Activated CD4-positive, alpha-beta T cell treated with anti-CD3 and anti-CD28 coated beads, Interleukin-2, amount 10 ng/mL, durations not matched to agents 7 days and 5 days (primary cell): ENCODE data around the gene PLEKHA4. TPM values are rescaled to one million over a fixed set of nuclear protein-coding genes. Genes with fewer than 3 reads are reported as not detected.
A peak's percentile ranks its signal among the peaks of the same experiment; 100 is the strongest.
"Not testable (repeated sequence)": the region's sequence is repeated elsewhere in the genome, so short reads cannot be mapped to it uniquely, and the experiment has no call there.

ENCODE experiments used
- CTCF ChIA-PET: fragments of 350-600 bp; sonication (Branson Sonifier 250); formaldehyde crosslinking; loops from one replicate; lab custom pipeline; 2021; ENCODE audit warnings: antibody characterized with exemption; lab: Charles Lee
- POLR2A ChIA-PET: fragments of 350-600 bp; sonication (Branson Sonifier 250); formaldehyde crosslinking; loops from one replicate; lab custom pipeline; 2021; ENCODE audit warnings: antibody characterized with exemption; lab: Charles Lee
- DNase-seq: peaks from one replicate; pipeline ENCODE4 v3.0.0-alpha.2; 2020
- H3K27ac Mint-ChIP-seq: one replicate; pipeline ENCODE4 v1.8.0; 2021; ENCODE audit warnings: mild to moderate bottlenecking, moderate library complexity, mixed read lengths
- H3K27me3 Mint-ChIP-seq: one replicate; pipeline ENCODE4 v1.8.0; 2021; ENCODE audit warnings: mixed read lengths
- H3K36me3 Mint-ChIP-seq: one replicate; pipeline ENCODE4 v1.8.0; 2021; ENCODE audit warnings: low read depth, mixed read lengths
- H3K4me1 Mint-ChIP-seq: one replicate; pipeline ENCODE4 v1.8.0; 2021; ENCODE audit warnings: mixed read lengths
- H3K4me3 Mint-ChIP-seq: one replicate; pipeline ENCODE4 v1.8.0; 2021; ENCODE audit warnings: mild to moderate bottlenecking, moderate library complexity, mixed read lengths
- H3K9me3 Mint-ChIP-seq: one replicate; pipeline ENCODE4 v1.8.0; 2021; ENCODE audit warnings: mixed read lengths
- total RNA-seq, 2 experiments: library from RNA; stranded (reverse); gene quantifications; one replicate each; pipeline ENCODE4 v1.2.3, GENCODE V29; 2021

Gene PLEKHA4
- total RNA-seq, 2 experiments from 2014 or later, result 3.8 to 4.6 TPM

DNA sequence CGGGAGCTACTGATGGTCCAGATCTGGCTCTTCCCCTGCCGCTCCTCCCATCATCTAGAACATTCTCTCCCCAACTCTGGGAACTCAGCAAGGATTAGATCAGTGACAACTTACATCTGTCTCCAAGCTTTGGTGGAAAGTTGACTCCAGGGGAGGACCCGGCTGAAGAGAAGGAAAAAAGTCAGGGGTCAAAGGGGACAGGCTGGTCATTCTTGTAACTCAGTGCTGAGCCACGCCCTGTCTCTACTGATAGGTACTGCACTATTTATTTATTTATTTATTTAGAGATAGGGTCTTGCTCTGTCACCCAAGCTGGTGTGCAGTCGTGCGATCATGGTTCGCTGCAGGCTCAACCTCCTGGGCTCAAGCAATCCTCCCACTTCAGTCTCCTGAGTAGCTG is 14.3 kb downstream of the PLEKHA4 start:
- Mint-ChIP-seq H3K36me3 (no peaks in the 10 kb centered on the region), H3K4me3 (no peak overlapping the region), H3K4me1 (peaks cover 4% of the 10 kb centered on the region), H3K27ac (no peak overlapping the region), H3K27me3 (no peaks in the 10 kb centered on the region), H3K9me3 (no peaks in the 10 kb centered on the region)
- no peak for DNase-seq
- ChIA-PET CTCF (interaction anchor here (0.6 to 3.9 kb wide), 4 partner anchors 8 to 129 kb away, joined by 3 to 14 read pairs (median 3); no protein-coding TSS in a partner anchor), POLR2A (no interaction called here)

- H3K27me3 Mint-ChIP-seq, result no peaks in the 10 kb centered on the region
- H3K4me3 Mint-ChIP-seq, result no peak overlapping the region
- ChIA-PET POLR2A (no interaction called here), CTCF (interaction anchor here (0.6 to 3.9 kb wide), 3 partner anchors 11 to 157 kb away, joined by 3 to 14 read pairs (median 3); no protein-coding TSS in a partner anchor)
- no peaks in the 10 kb centered on the region for H3K4me1 Mint-ChIP-seq
- DNase-seq, result no peak
- H3K9me3 Mint-ChIP-seq, result no peaks in the 10 kb centered on the region
- H3K27ac Mint-ChIP-seq, result no peak overlapping the region
- no peaks in the 10 kb centered on the region for H3K36me3 Mint-ChIP-seq
These were observed 14.9 kb downstream of the PLEKHA4 start for GRCh38 chr19:48853483-48853882.

GRCh38 chr19:48852292-48852691 is 16.1 kb downstream of the PLEKHA4 start:
- POLR2A ChIA-PET, result no interaction called here
- no peaks in the 10 kb centered on the region for H3K36me3 Mint-ChIP-seq
- H3K27me3 Mint-ChIP-seq, result no peaks in the 10 kb centered on the region
- H3K27ac Mint-ChIP-seq, result no peak overlapping the region
- CTCF ChIA-PET, result interaction anchor here (1.1 to 3.9 kb wide), 3 partner anchors 10 to 141 kb away, joined by 3 to 14 read pairs (median 3); partner anchors contain the start of gene RUVBL2
- no peaks in the 10 kb centered on the region for H3K4me1 Mint-ChIP-seq
- no peak for DNase-seq
- no peaks in the 10 kb centered on the region for H3K9me3 Mint-ChIP-seq
- no peak overlapping the region for H3K4me3 Mint-ChIP-seq

- H3K27me3 Mint-ChIP-seq, H3K36me3 Mint-ChIP-seq, POLR2A ChIA-PET, DNase-seq, H3K9me3 Mint-ChIP-seq, H3K4me3 Mint-ChIP-seq, H3K4me1 Mint-ChIP-seq, H3K27ac Mint-ChIP-seq: not testable (repeated sequence)
- CTCF ChIA-PET, result interaction anchor here (7.1 kb wide), 1 partner anchor 59 kb away, joined by 51 read pairs; no protein-coding TSS in a partner anchor
These were observed 21.8 kb downstream of the PLEKHA4 start for GRCh38 chr19:48846659-48847058.

DNA sequence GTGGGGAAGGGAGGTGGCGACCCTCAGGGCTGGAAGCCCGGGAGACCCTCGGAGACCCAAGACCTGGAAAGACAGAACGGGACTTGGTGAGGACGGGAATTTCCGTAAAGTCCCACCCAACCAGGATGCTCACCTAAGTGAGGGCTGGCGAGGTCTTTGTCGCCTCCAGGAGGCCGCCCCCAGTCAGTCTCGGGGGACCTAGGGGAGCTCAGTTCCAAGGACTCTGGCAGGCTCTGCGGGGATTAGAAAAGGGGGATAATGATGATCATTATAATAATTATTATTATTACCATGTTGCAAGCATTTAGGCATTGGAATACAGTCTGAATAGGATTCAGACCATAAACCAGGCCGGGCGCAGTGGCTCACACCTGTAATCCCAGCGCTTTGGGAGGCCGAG is 23.0 kb downstream of the PLEKHA4 start:
- Mint-ChIP-seq H3K27me3 (no peaks in the 10 kb centered on the region), H3K27ac (no peak overlapping the region), H3K9me3 (no peaks in the 10 kb centered on the region), H3K36me3 (no peaks in the 10 kb centered on the region), H3K4me1 (no peaks in the 10 kb centered on the region), H3K4me3 (no peak overlapping the region)
- ChIA-PET CTCF (interaction anchor here (0.7 to 7.1 kb wide), 6 partner anchors 9 to 414 kb away, joined by 3 to 51 read pairs (median 8); partner anchors contain the start of gene HSD17B14), POLR2A (interaction anchor here (0.6 kb wide), 1 partner anchor 208 kb away, joined by 7 read pairs; no protein-coding TSS in a partner anchor)
- no peak for DNase-seq

DNA sequence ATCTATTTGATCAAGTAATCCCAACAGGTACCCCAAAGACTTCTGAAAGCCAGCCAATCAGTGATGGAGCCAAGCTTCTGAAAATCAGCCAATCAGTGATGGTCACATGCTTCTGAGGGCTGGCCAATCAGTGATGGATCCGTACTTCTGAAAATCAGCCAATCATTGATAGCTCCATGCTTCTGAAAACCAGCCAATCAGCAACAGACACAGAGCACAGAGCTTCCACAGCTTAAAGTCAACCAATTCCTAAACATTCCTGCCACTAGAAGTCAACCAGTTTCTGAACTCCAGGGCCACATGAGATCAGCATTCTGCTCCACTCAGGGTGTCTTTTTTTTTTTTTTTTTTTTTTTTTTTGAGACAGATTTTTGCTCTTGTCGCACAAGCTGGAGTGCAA is 23.9 kb downstream of the PLEKHA4 start:
- no peaks in the 10 kb centered on the region for H3K4me1 Mint-ChIP-seq
- H3K36me3 Mint-ChIP-seq, result no peaks in the 10 kb centered on the region
- H3K4me3 Mint-ChIP-seq, result no peak overlapping the region
- no peaks in the 10 kb centered on the region for H3K9me3 Mint-ChIP-seq
- POLR2A ChIA-PET, result no interaction called here
- no peaks in the 10 kb centered on the region for H3K27me3 Mint-ChIP-seq
- CTCF ChIA-PET, result interaction anchor here (0.7 to 7.1 kb wide), 5 partner anchors 13 to 690 kb away, joined by 4 to 51 read pairs (median 8); no protein-coding TSS in a partner anchor
- no peak overlapping the region for H3K27ac Mint-ChIP-seq
- no peak for DNase-seq

- Mint-ChIP-seq H3K27ac (peak overlapping the region; percentile 48), H3K36me3 (no peaks in the 10 kb centered on the region), H3K4me1 (peaks cover 2% of the 10 kb centered on the region), H3K4me3 (no peak overlapping the region), H3K27me3 (no peaks in the 10 kb centered on the region), H3K9me3 (no peaks in the 10 kb centered on the region)
- CTCF ChIA-PET, result interaction anchor here (0.7 to 7.1 kb wide), 27 partner anchors 10 to 199 kb away, joined by 3 to 51 read pairs (median 4); partner anchors contain the start of genes CA11, FGF21, PPP1R15A and RUVBL2
- POLR2A ChIA-PET, result interaction anchor here (1.2 kb wide), 1 partner anchor 55 kb away, joined by 3 read pairs; no protein-coding TSS in a partner anchor
- peak; percentile 67 for DNase-seq
These were observed 25.6 kb downstream of the PLEKHA4 start for GRCh38 chr19:48842789-48843162.

- DNase-seq, result no peak
- Mint-ChIP-seq H3K4me1 (peaks cover 10% of the 10 kb centered on the region), H3K9me3 (no peaks in the 10 kb centered on the region), H3K27me3 (peaks cover 4% of the 10 kb centered on the region), H3K27ac (no peak overlapping the region), H3K36me3 (no peaks in the 10 kb centered on the region), H3K4me3 (no peak overlapping the region)
- ChIA-PET POLR2A (no interaction called here), CTCF (interaction anchor here (0.6 to 7.1 kb wide), 10 partner anchors 14 to 216 kb away, joined by 3 to 51 read pairs (median 7); partner anchors contain the start of gene CGB7)
These were observed 26.8 kb downstream of the PLEKHA4 start for GRCh38 chr19:48841571-48841970.

- peaks cover 15% of the 10 kb centered on the region for H3K4me1 Mint-ChIP-seq
- ChIA-PET POLR2A (no interaction called here), CTCF (interaction anchor here (1.1 to 7.1 kb wide), 4 partner anchors 15 to 130 kb away, joined by 6 to 51 read pairs (median 22); no protein-coding TSS in a partner anchor)
- no peak for DNase-seq
- no peak overlapping the region for H3K27ac Mint-ChIP-seq
- peaks cover 4% of the 10 kb centered on the region for H3K27me3 Mint-ChIP-seq
- H3K36me3 Mint-ChIP-seq, result no peaks in the 10 kb centered on the region
- H3K4me3 Mint-ChIP-seq, result no peak overlapping the region
- H3K9me3 Mint-ChIP-seq, result no peaks in the 10 kb centered on the region
These were observed 27.4 kb downstream of the PLEKHA4 start for GRCh38 chr19:48841047-48841446.

DNA sequence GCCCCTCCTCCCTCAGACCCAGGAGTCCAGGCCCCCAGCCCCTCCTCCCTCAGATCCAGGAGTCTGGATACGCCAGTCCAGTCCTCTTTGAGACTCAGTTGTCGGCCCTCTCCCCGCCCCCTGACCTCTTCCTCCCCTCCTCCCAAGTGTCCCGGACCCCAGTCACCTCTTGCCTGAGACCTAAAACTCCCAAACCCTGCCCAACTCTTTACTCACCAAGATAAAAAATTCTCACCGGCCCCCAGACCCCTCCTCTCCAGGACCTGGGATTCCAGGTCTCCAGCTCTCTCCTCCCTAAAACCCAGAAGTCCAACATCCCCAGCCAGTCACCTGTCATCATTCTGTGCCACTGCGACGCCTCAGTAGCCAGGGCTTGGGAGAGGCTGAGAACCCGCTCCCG is 30.7 kb downstream of the PLEKHA4 start:
- DNase-seq, result no peak
- ChIA-PET POLR2A (no interaction called here), CTCF (interaction anchor here (1.2 to 3.6 kb wide), 4 partner anchors 8 to 156 kb away, joined by 3 to 20 read pairs (median 8); partner anchors contain the start of gene RUVBL2)
- Mint-ChIP-seq H3K36me3 (no peaks in the 10 kb centered on the region), H3K27ac (no peak overlapping the region), H3K9me3 (no peaks in the 10 kb centered on the region), H3K27me3 (peaks cover 4% of the 10 kb centered on the region), H3K4me3 (no peak overlapping the region), H3K4me1 (peaks cover 25% of the 10 kb centered on the region)

- H3K27me3 Mint-ChIP-seq, result peaks cover 4% of the 10 kb centered on the region
- POLR2A ChIA-PET, result no interaction called here
- H3K9me3 Mint-ChIP-seq, result no peaks in the 10 kb centered on the region
- CTCF ChIA-PET, result interaction anchor here (1.1 to 3.6 kb wide), 10 partner anchors 8 to 157 kb away, joined by 3 to 20 read pairs (median 6); partner anchors contain the start of genes FTL and RUVBL2
- H3K36me3 Mint-ChIP-seq, result no peaks in the 10 kb centered on the region
- peak; percentile 70 for DNase-seq
- H3K4me1 Mint-ChIP-seq, result peaks cover 25% of the 10 kb centered on the region
- peak overlapping the region; percentile 72 for H3K4me3 Mint-ChIP-seq
- peak overlapping the region; percentile 66 for H3K27ac Mint-ChIP-seq
These were observed 31.3 kb downstream of the PLEKHA4 start for GRCh38 chr19:48837051-48837524.

- Mint-ChIP-seq H3K4me3 (peak within 1 kb of the TSS; percentile 72), H3K9me3 (no peaks in the 10 kb centered on the region), H3K27me3 (peaks cover 4% of the 10 kb centered on the region), H3K27ac (peak within 1 kb of the TSS; percentile 83), H3K36me3 (no peaks in the 10 kb centered on the region), H3K4me1 (peaks cover 25% of the 10 kb centered on the region)
- CTCF ChIA-PET, result interaction anchor here (0.6 to 3.6 kb wide), 15 partner anchors 9 to 157 kb away, joined by 3 to 20 read pairs (median 3); partner anchors contain the start of genes FTL and RUVBL2
- DNase-seq, result no peak
- POLR2A ChIA-PET, result no interaction called here
These were observed 32.1 kb downstream of the PLEKHA4 start, which contains the start of gene HSD17B14 for GRCh38 chr19:48836089-48837017. Gene HSD17B14, minus strand, starts transcription at chr19:48836491. Its CDS starts 80 bp downstream, at chr19:48836411.
